PC-9 (cell line): ENCODE results near the gene UBE2Z.

ENCODE experiments used
- CTCF ChIP-seq: fragments of 200-600 bp; sonication (generic); conservative IDR thresholded peaks from 2 replicates; pipeline ENCODE4 v1.6.1; 2017; ENCODE audit warnings: mixed run types, antibody characterized with exemption, mild to moderate bottlenecking, moderate library complexity
- EZH2 ChIP-seq: fragments of 200-600 bp; sonication (generic); IDR thresholded peaks from 2 replicates; pipeline ENCODE4 v1.8.0; 2017; ENCODE audit warnings: antibody characterized with exemption, low read depth

GRCh38 chr17:48951572-48951971 lies 43.4 kb downstream of the UBE2Z start:
- TF ChIP-seq CTCF (no peak), EZH2 (no peak)
